ENCODE measurements around the gene RRAS. TPM values are rescaled to one million over a fixed set of nuclear protein-coding genes. Genes with fewer than 3 reads are reported as not detected.
"Not testable (repeated sequence)": the region's sequence is repeated elsewhere in the genome, so short reads cannot be mapped to it uniquely, and the experiment has no call there.

Gene RRAS
- total RNA-seq, 1 experiment from 2014 or later = 70.4 TPM

GRCh38 chr19:49637821-49638738 lies 1.9 kb downstream of the RRAS start:
- CTCF ChIA-PET = interaction anchor here (0.7 to 1.2 kb wide), 3 partner anchors 58 to 196 kb away, joined by 3 to 6 read pairs (median 4); partner anchors contain the start of gene NOSIP
- no peak for TF ChIP-seq CTCF (IDR thresholded peaks at IDR 0.05; ENCODE audit: unreplicated experiment)
- no TSS peak for BruUV-seq (replicated peaks)
- peak; percentile 91 for DNase-seq
- Mint-ChIP-seq H3K4me3 (ENCODE audit: low read depth, unreplicated experiment) (peak overlapping the region; percentile 95), H3K27me3 (ENCODE audit: unreplicated experiment) (no peaks in the 10 kb centered on the region), H3K36me3 (ENCODE audit: insufficient read depth, unreplicated experiment) (peaks cover 88% of the 10 kb centered on the region), H3K4me1 (ENCODE audit: low read depth, unreplicated experiment) (peaks cover 33% of the 10 kb centered on the region), H3K9me3 (ENCODE audit: low read depth, unreplicated experiment) (no peaks in the 10 kb centered on the region), H3K27ac (ENCODE audit: unreplicated experiment) (peak overlapping the region; percentile 100)
- intact Hi-C loops (cut with micrococcal nuclease; ENCODE audit: unreplicated experiment) = no loop called here

- CTCF ChIA-PET = interaction anchor here (0.9 kb wide), 1 partner anchor 23 kb away, joined by 4 read pairs; no protein-coding TSS in a partner anchor
- intact Hi-C loops (cut with micrococcal nuclease; ENCODE audit: unreplicated experiment) = no loop called here
- DNase-seq = no peak
- H3K36me3 Mint-ChIP-seq (ENCODE audit: insufficient read depth, unreplicated experiment) = peaks cover 80% of the 10 kb centered on the region
- TF ChIP-seq CTCF (IDR thresholded peaks at IDR 0.05; ENCODE audit: unreplicated experiment) = no peak
- no peaks in the 10 kb centered on the region for H3K9me3 Mint-ChIP-seq (ENCODE audit: low read depth, unreplicated experiment)
- H3K4me3 Mint-ChIP-seq (ENCODE audit: low read depth, unreplicated experiment) = no peak overlapping the region
- no TSS peak for BruUV-seq (replicated peaks)
- peak overlapping the region; percentile 77 for H3K27ac Mint-ChIP-seq (ENCODE audit: unreplicated experiment)
- peaks cover 25% of the 10 kb centered on the region for H3K4me1 Mint-ChIP-seq (ENCODE audit: low read depth, unreplicated experiment)
- no peaks in the 10 kb centered on the region for H3K27me3 Mint-ChIP-seq (ENCODE audit: unreplicated experiment)
Observed at GRCh38 chr19:49636233-49636932, 3.6 kb downstream of the RRAS start.

GRCh38 chr19:49635530-49636232 lies 4.3 kb downstream of the RRAS start:
- CTCF ChIA-PET = interaction anchor here (0.9 kb wide), 1 partner anchor 23 kb away, joined by 4 read pairs; no protein-coding TSS in a partner anchor
- Mint-ChIP-seq H3K27me3 (ENCODE audit: unreplicated experiment) (no peaks in the 10 kb centered on the region), H3K4me1 (ENCODE audit: low read depth, unreplicated experiment) (peaks cover 25% of the 10 kb centered on the region), H3K4me3 (ENCODE audit: low read depth, unreplicated experiment) (no peak overlapping the region), H3K9me3 (ENCODE audit: low read depth, unreplicated experiment) (no peaks in the 10 kb centered on the region), H3K27ac (ENCODE audit: unreplicated experiment) (peak overlapping the region; percentile 77), H3K36me3 (ENCODE audit: insufficient read depth, unreplicated experiment) (peaks cover 75% of the 10 kb centered on the region)
- DNase-seq = no peak
- intact Hi-C loops (cut with micrococcal nuclease; ENCODE audit: unreplicated experiment) = no loop called here
- TF ChIP-seq CTCF (IDR thresholded peaks at IDR 0.05; ENCODE audit: unreplicated experiment) = no peak
- BruUV-seq (replicated peaks) = no TSS peak

- BruUV-seq (replicated peaks); DNase-seq; H3K4me3 Mint-ChIP-seq (ENCODE audit: low read depth, unreplicated experiment); intact Hi-C loops (cut with micrococcal nuclease; ENCODE audit: unreplicated experiment); H3K27ac Mint-ChIP-seq (ENCODE audit: unreplicated experiment); CTCF ChIA-PET; H3K9me3 Mint-ChIP-seq (ENCODE audit: low read depth, unreplicated experiment); H3K27me3 Mint-ChIP-seq (ENCODE audit: unreplicated experiment): not testable (repeated sequence)
- H3K4me1 Mint-ChIP-seq (ENCODE audit: low read depth, unreplicated experiment) = peaks cover 10% of the 10 kb centered on the region
- H3K36me3 Mint-ChIP-seq (ENCODE audit: insufficient read depth, unreplicated experiment) = peaks cover 72% of the 10 kb centered on the region
Observed at GRCh38 chr19:49633273-49633672, 6.7 kb downstream of the RRAS start.
